GM10847 (cell line): ENCODE data around the gene GNAQ.

Source experiments
- POLR2A ChIP-seq: IDR thresholded peaks from 2 replicates; pipeline ENCODE4 v1.6.1; 2011; ENCODE audit not compliant: insufficient read length; ENCODE audit errors: extremely low read depth

GNAQ gene

GRCh38 chr9:77896938-77897667, 134.5 kb downstream of the GNAQ start:
- no peak for TF ChIP-seq POLR2A

- no peak for TF ChIP-seq POLR2A
Observed at GRCh38 chr9:77896269-77896937, 135.2 kb downstream of the GNAQ start.

- TF ChIP-seq POLR2A = no peak
Observed at GRCh38 chr9:77893706-77894105, 137.9 kb downstream of the GNAQ start.

- TF ChIP-seq POLR2A = no peak
Observed at GRCh38 chr9:77892955-77893514, 138.6 kb downstream of the GNAQ start.

GRCh38 chr9:77892171-77892570, 139.4 kb downstream of the GNAQ start:
- no peak for TF ChIP-seq POLR2A

- TF ChIP-seq POLR2A = no peak
Observed at GRCh38 chr9:77891128-77891800, 140.3 kb downstream of the GNAQ start.

- no peak for TF ChIP-seq POLR2A
Observed at GRCh38 chr9:77887662-77888061, 143.9 kb downstream of the GNAQ start.

- TF ChIP-seq POLR2A = no peak
Observed at GRCh38 chr9:77885104-77885672, 146.4 kb downstream of the GNAQ start.

- no peak for TF ChIP-seq POLR2A
Observed at GRCh38 chr9:77883846-77884771, 147.5 kb downstream of the GNAQ start.

GRCh38 chr9:77883133-77883532, 148.5 kb downstream of the GNAQ start:
- TF ChIP-seq POLR2A = no peak

- TF ChIP-seq POLR2A = no peak
Observed at GRCh38 chr9:77882294-77882693, 149.3 kb downstream of the GNAQ start.

GRCh38 chr9:77881111-77881510, 150.5 kb downstream of the GNAQ start:
- no peak for TF ChIP-seq POLR2A

GRCh38 chr9:77879437-77879943, 152.1 kb downstream of the GNAQ start:
- TF ChIP-seq POLR2A = no peak

GRCh38 chr9:77877976-77878375, 153.6 kb downstream of the GNAQ start:
- TF ChIP-seq POLR2A = no peak
